GM12878 (cell line): ENCODE results near the gene CPSF6. TPM values are rescaled to one million over a fixed set of nuclear protein-coding genes. Genes with fewer than 3 reads are reported as not detected.

Experiments
- ATAC-seq: fragments of 200-7000 bp; cut with Tn5 transposase; 3 replicates; pipeline ENCODE4 v1.9.1; 2020; ENCODE audit warnings: mild to moderate bottlenecking, moderate library complexity
- BruUV-seq: library from RNA; stranded (reverse); fragments of 400-500 nt; replicated peaks from 2 replicates; lab custom pipeline; 2021; lab: Mats Ljungman, UMichigan
- CTCF ChIA-PET: fragments of 300-600 bp; sonication (Branson Sonifier 250); formaldehyde crosslinking; extraction: SDS; loops from one replicate; lab custom pipeline; 2021; ENCODE audit warnings: inconsistent platforms; lab: Yijun Ruan, JAX
- POLR2A ChIA-PET: fragments of 350-600 bp; formaldehyde crosslinking; extraction: SDS; loops from one replicate; lab custom pipeline; 2021; ENCODE audit warnings: inconsistent platforms; lab: Charles Lee
- RAD21 ChIA-PET: fragments of 300-600 bp; sonication (Branson Sonifier 250); formaldehyde crosslinking; loops from one replicate; lab custom pipeline; 2023; ENCODE audit warnings: antibody characterized with exemption; ENCODE audit not compliant: unreplicated experiment; lab: Charles Lee
- SMC1A ChIA-PET: fragments of 300-600 bp; sonication (Branson Sonifier 250); formaldehyde crosslinking; loops from one replicate; lab custom pipeline; 2023; ENCODE audit not compliant: unreplicated experiment, uncharacterized antibody; lab: Charles Lee
- DNase-seq: peaks from one replicate; pipeline ENCODE4 v3.0.0-alpha.2; 2011; ENCODE audit warnings: low read depth, low spot score
- FAIRE-seq: peaks from 3 replicates; lab custom pipeline; 2011; peaks lifted over from hg19 to GRCh38; lab: Jason Lieb, UNC
- H2AFZ ChIP-seq: 2 replicates; pipeline ENCODE4 v1.6.0; 2011; ENCODE audit warnings: low read depth, low read length, control low read depth; ENCODE audit not compliant: control insufficient read depth
- H3K27ac ChIP-seq: 2 replicates; pipeline ENCODE4 v1.5.1; 2011; ENCODE audit warnings: control low read depth; ENCODE audit not compliant: control insufficient read depth, insufficient read depth
- H3K27me3 ChIP-seq, 2 experiments: replicated peaks in 1 of 2; 2 replicates each; pipeline versions ENCODE4 v1.6.0 to v1.6.1; 2011; ENCODE audit warnings: low read length in 1 of 2; ENCODE audit not compliant: control insufficient read depth in 2 of 2, insufficient read depth in 2 of 2
- H3K36me3 ChIP-seq, 2 experiments: 2 replicates each; pipeline ENCODE4 v1.5.1; 2011; ENCODE audit warnings: low read length in 1 of 2; ENCODE audit not compliant: control insufficient read depth in 2 of 2, insufficient read depth in 2 of 2
- H3K4me1 ChIP-seq: 2 replicates; pipeline ENCODE4 v1.6.1; 2011; ENCODE audit warnings: mild to moderate bottlenecking, low read length, moderate library complexity, mixed read lengths; ENCODE audit not compliant: control insufficient read depth, insufficient read depth
- H3K4me2 ChIP-seq: 2 replicates; pipeline ENCODE4 v1.6.0; 2011; ENCODE audit warnings: control low read depth; ENCODE audit not compliant: control insufficient read depth, insufficient read depth
- H3K4me3 ChIP-seq: fragments of 200-600 bp; sonication (generic); 2 replicates; pipeline ENCODE4 v1.5.1; 2016
- H3K79me2 ChIP-seq: 2 replicates; pipeline ENCODE4 v1.6.0; 2011; ENCODE audit warnings: low read length; ENCODE audit not compliant: control insufficient read depth, insufficient read depth
- H3K9ac ChIP-seq: 2 replicates; pipeline ENCODE4 v1.8.0; 2011; ENCODE audit warnings: low read length, control low read depth, mixed read lengths; ENCODE audit not compliant: control insufficient read depth, insufficient read depth
- H3K9me3 ChIP-seq: replicated peaks from 3 replicates; pipeline ENCODE4 v1.5.1; 2011; ENCODE audit warnings: mild to moderate bottlenecking, low read length; ENCODE audit not compliant: control insufficient read depth, insufficient read depth
- H4K20me1 ChIP-seq: 2 replicates; pipeline ENCODE4 v1.6.0; 2011; ENCODE audit not compliant: control insufficient read depth, insufficient read depth
- CHD2 ChIP-seq: IDR thresholded peaks from 2 replicates; pipeline ENCODE4 v1.6.1; 2011; ENCODE audit warnings: low read depth, low read length, improper control_type of control experiment, borderline replicate concordance
- CTCF ChIP-seq, 3 experiments: IDR thresholded peaks in 2 of 3; conservative IDR thresholded peaks in 1 of 3; 2 replicates each; pipeline ENCODE4 v1.5.1; 2011; ENCODE audit warnings: low read depth in 3 of 3, low read length in 3 of 3, mild to moderate bottlenecking in 3 of 3, control low read depth in 2 of 3, moderate library complexity in 2 of 3, inconsistent platforms in 1 of 3, mixed read lengths in 1 of 3; ENCODE audit not compliant: control insufficient read depth in 2 of 3, insufficient read depth in 1 of 3; ENCODE audit errors: extremely low read depth in 1 of 3
- RAD21 ChIP-seq: IDR thresholded peaks from 2 replicates; pipeline ENCODE4 v1.6.1; 2011; ENCODE audit warnings: mild to moderate bottlenecking, low read depth, low read length, moderate library complexity; ENCODE audit not compliant: insufficient read depth
- SMC3 ChIP-seq: IDR thresholded peaks from 2 replicates; pipeline ENCODE4 v1.6.1; 2011; ENCODE audit warnings: low read length, improper control_type of control experiment, borderline replicate concordance
- YBX1 ChIP-seq: fragments of 450-650 bp; IDR thresholded peaks from 2 replicates; pipeline ENCODE4 v1.6.1; 2016; ENCODE audit warnings: antibody characterized with exemption
- YY1 ChIP-seq: IDR thresholded peaks from 2 replicates; pipeline ENCODE4 v1.6.1; 2011; ENCODE audit warnings: low read depth, mild to moderate bottlenecking, low read length
- WGBS: methylation state at CpG from one replicate; pipeline ENCODE4 v1.1.6; 2016; ENCODE audit warnings: low lambda C conversion rate; ENCODE audit not compliant: insufficient replicate concordance, insufficient coverage; ENCODE audit errors: missing lambda C conversion rate; 5-methylcytosine and 5-hydroxymethylcytosine counted together
- in situ Hi-C: fragments of 300-500 bp; cut with MboI; formaldehyde crosslinking; loops from 9 replicates; pipeline ENCODE4 v1.14.3; 2018; ENCODE audit warnings: mixed read lengths
- intact Hi-C: fragments of 100-400 bp; cut with micrococcal nuclease; formaldehyde crosslinking; loops from one replicate; pipeline ENCODE4 v1.14.2; 2022; ENCODE audit not compliant: unreplicated experiment
- polyA plus RNA-seq, 11 experiments: library from polyadenylated mRNA; depleted of rRNA in 4 of 11; unstranded in 6 of 11; stranded (reverse) in 5 of 11; fragments of >200 nt; fragmentation: Nextera tagmentation in 4 of 11; fragmentation: Illumina TruSeq in 1 of 11; extraction: Ambion mirVana in 4 of 11; extraction: Trizol in 1 of 11; gene quantifications; 1 replicate in 1 of 11; 2 replicates in 10 of 11; pipeline versions ENCODE4 v1.2.1 to v1.2.3, GENCODE V29; 2011 to 2016; ENCODE audit warnings: inconsistent platforms in 2 of 11, missing spikeins in 2 of 11, low read depth in 1 of 11
- total RNA-seq, 4 experiments: library from RNA; depleted of rRNA in 3 of 4; stranded (reverse); fragments of >200 nt in 3 of 4; fragmentation: Illumina TruSeq in 1 of 4; extraction: Trizol in 1 of 4; gene quantifications; 2 replicates each; pipeline versions ENCODE4 v1.2.1 to v1.2.3, GENCODE V29; 2013 to 2021

The CPSF6 gene
- total and polyA plus RNA-seq, 10 of the 15 experiments (the other 5 are each of a cell fraction or from before 2014, with no cell fraction given), result 40.9 to 150 (median 79.1) TPM

GRCh38 chr12:69290545-69291277, 51.3 kb downstream of the CPSF6 start:
- peak; percentile 100 for ATAC-seq
- intact Hi-C loops, result loop anchor here (1.0 to 5.0 kb wide), 3 partner anchors 66 to 349 kb away; no protein-coding TSS in a partner anchor
- SMC1A ChIA-PET, result interaction anchor here (0.7 to 2.1 kb wide), 8 partner anchors 9 to 280 kb away, joined by 3 to 7 read pairs (median 4); partner anchors contain the start of genes FRS2 and LYZ
- Histone ChIP-seq H3K4me2 (no peak overlapping the region), H3K27ac (no peak overlapping the region), H3K9me3 (no peaks in the 10 kb centered on the region), H3K79me2 (no peaks in the 10 kb centered on the region), H3K36me3 (no peaks in the 10 kb centered on the region), H3K4me3 (no peak overlapping the region), H3K27me3 (no peaks in the 10 kb centered on the region), H3K9ac (no peak overlapping the region), H3K4me1 (no peaks in the 10 kb centered on the region), H4K20me1 (no peaks in the 10 kb centered on the region), H2AFZ (no peak overlapping the region)
- no TSS peak for BruUV-seq
- in situ Hi-C loops, result no loop called here
- POLR2A ChIA-PET, result no interaction called here
- 29% methylated on average over 9 of the region's 9 CpGs for WGBS
- CTCF ChIA-PET, result interaction anchor here (0.7 to 3.9 kb wide), 22 partner anchors 10 to 445 kb away, joined by 3 to 22 read pairs (median 4); partner anchors contain the start of gene LYZ
- FAIRE-seq, result peak; percentile 92
- peak; percentile 32 for DNase-seq
- RAD21 ChIA-PET, result interaction anchor here (0.6 to 1.6 kb wide), 6 partner anchors 39 to 1285 kb away, joined by 3 to 10 read pairs (median 4); partner anchors contain the start of gene LYZ
- TF ChIP-seq YBX1, result no peak
- peak; percentile 67; the same call in 1 of the 2 replicates for TF ChIP-seq SMC3
- TF ChIP-seq CHD2, result no peak
- peak; percentile 96 for TF ChIP-seq RAD21
- TF ChIP-seq CTCF (IDR thresholded peaks at IDR 0.05 in 2 of 3, conservative IDR thresholded peaks at IDR 0.05 in 1 of 3; ENCODE audit: control insufficient read depth in 2 of 3, extremely low read depth in 1 of 3, insufficient read depth in 1 of 3, low read depth in 3 of 3, low read length in 3 of 3), result peak; percentile 97 to 99 (median 99); a peak in 5 of 6 replicates
- peak; percentile 60; the same call in 1 of the 2 replicates for TF ChIP-seq YY1
